Right ventricle myocardium inferior (tissue), 1 donor: ENCODE results near the gene NEU1. TPM values are rescaled to one million over a fixed set of nuclear protein-coding genes. Genes with fewer than 3 reads are reported as not detected.

Experiments used
- ATAC-seq: fragments of 200-7000 bp; cut with Tn5 transposase; one replicate; pipeline ENCODE4 v1.9.1; 2020; ENCODE audit warnings: mild to moderate bottlenecking, moderate library complexity
- DNase-seq: peaks from one replicate; pipeline ENCODE4 v3.0.0; 2021; ENCODE audit errors: missing footprints
- intact Hi-C: fragments of 100-400 bp; cut with DNase I; formaldehyde crosslinking; loops from one replicate; pipeline ENCODE4 v1.11.0; 2022
- total RNA-seq: library from RNA; stranded (reverse); fragmentation: NEBNext Ultra II Directional; extraction: Animal tissue kit (Norgen Biotek cat#: 25700); gene quantifications from one replicate; pipeline ENCODE4 v1.2.1, GENCODE V29; 2021
- donor health status: DM: no; HTN: yes; CAD: no; lungs with severe emphysema.

Gene NEU1
- total RNA-seq, 1 donor from 2014 or later: 25.6 TPM

DNA sequence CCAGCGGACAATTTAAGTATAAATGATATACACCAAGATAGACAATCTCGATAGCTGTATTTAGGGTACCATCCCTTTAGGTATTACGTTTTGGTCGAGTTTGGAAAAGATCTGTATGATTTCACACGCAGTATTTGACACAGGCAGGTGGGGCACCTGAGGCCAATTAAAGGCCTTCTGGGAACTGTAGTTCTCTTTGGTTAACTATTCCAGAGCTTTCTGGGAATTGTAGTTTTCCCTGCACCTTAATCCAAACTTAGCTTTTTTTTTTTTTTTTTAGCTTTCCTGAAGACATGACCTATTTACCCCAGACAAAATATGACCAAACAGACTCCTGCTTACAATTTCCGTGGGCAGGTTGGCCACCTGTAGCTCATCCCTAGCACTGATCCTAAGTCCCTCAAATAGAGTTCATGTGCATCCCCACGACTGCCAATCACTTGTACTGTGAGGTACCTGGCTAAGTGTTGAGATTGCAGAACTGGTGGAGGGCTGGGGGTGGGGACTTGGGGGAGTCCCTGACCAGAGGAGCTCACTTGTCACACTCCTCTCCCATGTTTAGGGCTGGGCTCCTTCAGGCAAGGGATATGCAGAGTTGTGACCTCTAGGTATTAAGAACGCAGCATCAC lies 35.9 kb upstream of the NEU1 start:
- DNase-seq (no peak), ATAC-seq (no peak)
- intact Hi-C loops: no loop called here

DNA sequence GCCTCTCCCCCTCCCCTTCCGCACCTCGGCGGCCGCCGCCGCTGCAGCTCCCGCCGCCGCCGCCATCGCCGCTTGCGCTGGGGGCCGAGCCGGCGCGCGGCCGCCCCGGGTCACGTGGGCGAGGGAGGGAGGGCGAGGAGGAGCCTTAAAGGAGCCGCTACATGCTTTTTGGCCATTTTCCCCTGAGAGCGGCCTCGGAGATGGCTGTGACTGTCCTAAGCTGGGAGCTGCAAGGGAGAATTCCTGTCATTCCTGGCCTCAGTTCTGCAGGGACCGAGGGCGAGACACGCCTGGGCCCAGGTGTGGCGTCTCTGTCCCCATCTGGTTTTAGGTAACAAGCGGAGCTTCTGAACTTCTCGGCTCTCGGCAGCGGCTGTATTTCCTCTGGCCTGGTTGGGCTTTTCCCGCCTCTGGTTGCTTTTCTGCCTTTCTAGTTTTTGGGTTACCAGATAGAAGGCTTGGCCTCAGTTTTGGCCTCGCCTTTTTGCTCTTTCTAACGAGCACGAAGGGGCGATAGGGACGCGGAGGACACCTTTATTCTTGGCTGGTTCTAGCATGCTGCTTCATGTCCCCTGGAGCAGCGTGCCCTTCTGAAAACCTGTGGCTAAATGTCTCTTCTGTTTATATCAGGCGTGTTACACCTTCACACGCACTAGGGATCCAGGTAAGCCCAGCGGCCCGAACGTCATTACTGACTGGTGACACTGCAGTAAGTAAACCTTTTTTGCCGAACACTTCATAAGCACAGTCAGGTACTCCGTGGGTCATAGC lies 35.2 kb upstream of the NEU1 start, which contains the start of gene EHMT2:
EHMT2 (minus strand) TSS at position 87 of the 771 bp plus-strand sequence; CDS start at position 66, 21 bp downstream.
- peak; percentile 70 for ATAC-seq
- intact Hi-C loops: no loop called here
- DNase-seq: peak; percentile 91

DNA sequence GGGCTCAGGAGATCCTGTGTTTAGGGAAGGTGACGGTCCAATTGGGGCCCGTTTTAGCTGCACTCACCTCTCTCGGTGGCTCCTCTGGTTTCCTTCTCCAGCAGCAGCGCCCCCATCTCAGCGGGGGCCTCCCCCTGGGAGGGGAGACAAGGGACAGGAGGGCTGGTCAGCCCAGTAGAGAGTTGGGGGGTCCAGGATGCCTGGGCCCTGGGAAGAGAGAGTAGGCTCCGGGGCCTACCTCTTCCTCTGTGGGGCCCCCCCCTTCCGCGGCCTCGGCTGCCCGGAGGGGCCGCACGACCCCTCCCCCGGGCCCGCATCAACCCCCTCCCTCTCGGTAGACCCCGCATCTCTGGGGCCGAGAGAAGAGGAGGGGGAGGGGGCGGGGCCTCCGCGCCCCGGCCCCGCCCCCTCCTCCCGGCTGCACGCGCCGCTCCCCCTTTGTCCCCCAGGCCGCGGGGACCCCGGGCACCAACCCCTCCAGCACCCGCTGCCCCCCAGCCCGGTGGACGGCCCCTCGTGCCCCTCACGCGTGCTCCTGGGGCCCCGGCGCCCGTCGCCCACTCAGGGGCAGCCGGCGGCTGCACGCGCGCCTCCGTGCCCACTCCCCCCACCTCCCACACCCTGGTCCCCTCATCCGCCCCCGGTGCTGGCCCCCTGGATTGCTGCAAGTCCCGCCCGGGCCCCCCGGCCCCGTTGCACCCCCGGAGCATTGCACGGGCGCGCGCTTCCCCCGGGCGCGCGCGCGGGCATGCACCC lies 34.4 kb upstream of the NEU1 start:
- intact Hi-C loops: no loop called here
- DNase-seq: peak; percentile 76
- ATAC-seq: no peak

DNA sequence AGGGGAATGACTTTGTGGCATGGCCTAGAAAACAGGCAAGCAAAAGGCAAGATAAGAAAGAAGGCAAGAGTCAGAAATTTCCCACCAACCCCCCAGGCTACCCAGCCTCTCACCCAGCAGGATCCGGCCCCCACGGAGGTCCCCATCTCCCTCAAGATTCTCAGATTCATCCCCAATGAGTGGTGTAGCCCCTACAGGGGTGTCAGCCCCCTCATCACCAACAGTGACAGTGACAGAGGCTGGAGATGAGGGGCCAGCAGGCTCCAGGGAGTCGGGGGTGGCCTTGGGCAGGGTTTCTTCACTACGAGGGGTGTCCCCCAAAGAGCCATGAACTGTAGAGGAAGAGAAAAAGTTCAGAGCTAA lies 33.9 kb upstream of the NEU1 start:
- DNase-seq: no peak
- intact Hi-C loops: no loop called here
- ATAC-seq: no peak

DNA sequence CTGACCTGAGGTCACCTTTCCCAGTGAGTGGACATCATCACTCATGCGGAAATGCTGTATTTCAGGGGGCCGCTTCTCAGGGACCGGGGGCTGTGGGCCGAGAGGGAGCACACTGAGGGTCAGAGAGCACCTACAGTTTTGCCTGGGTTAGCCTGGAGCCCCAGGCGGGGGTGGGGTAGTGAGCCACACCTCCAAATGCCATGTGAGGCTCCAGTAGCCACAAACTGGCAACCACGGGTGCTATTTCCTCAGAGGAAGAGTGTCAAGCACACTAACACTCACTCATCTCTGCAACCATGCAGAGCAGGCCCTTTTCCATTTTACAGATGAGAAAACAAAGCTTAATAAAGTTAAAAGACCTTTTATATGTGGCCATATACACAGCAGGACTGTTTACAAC lies 30.2 kb upstream of the NEU1 start:
- no peak for DNase-seq
- intact Hi-C loops: no loop called here
- no peak for ATAC-seq

DNA sequence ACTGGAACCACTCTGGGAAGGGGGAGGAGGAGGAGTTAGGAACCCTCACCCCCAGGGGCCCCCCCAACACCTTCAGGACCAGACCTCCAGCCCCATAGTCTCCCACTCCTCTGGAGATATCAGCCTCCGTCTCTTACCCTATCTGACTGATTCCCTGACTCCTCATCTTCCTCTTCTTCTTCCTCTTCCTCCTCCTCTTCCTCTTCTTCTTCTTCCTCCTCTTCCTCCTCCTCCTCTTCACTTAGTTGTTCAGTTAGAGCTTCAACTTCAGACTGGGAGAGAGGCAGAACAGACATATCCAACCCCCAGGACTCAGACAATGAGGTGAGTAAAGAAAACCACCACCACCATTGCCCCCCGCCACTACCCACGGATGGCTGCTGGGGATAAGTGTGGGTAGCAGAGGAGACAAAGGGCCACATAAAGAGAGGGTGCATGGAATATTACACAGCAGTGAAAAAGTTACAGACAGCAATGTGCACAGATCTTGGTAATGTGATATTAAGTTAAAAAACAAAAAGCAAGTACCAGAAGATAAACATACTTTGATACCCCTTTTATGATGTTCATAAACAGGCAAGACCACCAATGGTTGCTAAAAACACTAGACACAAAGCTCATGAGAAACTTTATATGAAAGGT lies 26.8 kb upstream of the NEU1 start:
- ATAC-seq: no peak
- intact Hi-C loops: loop anchor here (2.0 kb wide), 1 partner anchor 209 kb away; the partner anchor contains the start of gene LY6G5C
- no peak for DNase-seq

DNA sequence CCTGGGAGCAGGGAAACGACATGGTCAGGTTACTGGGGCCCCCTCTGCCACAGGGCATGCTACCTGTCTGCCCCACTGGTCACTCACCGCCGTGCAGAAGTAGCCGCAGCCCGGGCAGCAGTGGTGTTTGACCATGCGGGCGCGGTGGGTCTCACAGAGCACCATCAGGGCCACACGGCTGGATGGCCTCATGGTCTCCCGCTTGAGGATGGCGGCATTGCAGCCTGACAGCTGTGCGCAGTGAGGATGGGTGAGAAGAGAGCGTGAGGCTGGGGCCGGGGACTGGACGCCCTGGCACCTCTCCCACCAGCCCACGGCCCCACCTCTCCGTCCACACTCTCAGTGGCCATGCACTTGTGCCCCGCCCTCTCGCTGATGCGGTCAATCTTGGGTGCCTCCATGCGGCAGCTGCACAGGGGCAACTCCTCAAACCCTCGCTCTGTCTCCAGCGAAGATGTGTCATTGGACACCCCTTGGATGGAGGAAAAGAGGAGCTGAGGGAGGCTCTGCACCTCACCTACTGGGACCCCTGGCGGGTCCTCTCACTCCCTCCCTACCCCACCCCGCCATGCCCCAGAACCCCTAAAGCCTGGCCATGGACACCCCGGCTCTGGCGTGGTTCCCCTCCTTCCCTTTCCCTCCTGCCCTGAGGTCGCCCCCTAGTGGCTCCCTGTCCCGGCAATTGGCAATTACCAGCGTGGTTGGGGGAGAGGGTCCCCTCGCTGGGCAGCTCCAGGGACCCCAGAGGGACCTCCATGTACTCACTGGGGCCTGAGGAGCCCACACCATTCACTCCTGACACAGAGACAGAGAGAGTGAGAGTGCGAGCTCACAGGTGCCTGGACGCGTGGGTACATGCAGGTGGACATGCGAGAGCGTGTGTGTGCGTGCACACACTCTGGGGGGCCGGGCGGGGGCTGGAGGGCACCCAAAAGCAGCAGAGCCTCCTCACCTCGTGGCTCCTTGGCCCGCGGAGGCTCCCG lies 25.9 kb upstream of the NEU1 start:
- ATAC-seq (peak; percentile 23), DNase-seq (no peak)
- intact Hi-C loops: loop anchor here (2.0 kb wide), 1 partner anchor 208 kb away; the partner anchor contains the start of gene LY6G5C

DNA sequence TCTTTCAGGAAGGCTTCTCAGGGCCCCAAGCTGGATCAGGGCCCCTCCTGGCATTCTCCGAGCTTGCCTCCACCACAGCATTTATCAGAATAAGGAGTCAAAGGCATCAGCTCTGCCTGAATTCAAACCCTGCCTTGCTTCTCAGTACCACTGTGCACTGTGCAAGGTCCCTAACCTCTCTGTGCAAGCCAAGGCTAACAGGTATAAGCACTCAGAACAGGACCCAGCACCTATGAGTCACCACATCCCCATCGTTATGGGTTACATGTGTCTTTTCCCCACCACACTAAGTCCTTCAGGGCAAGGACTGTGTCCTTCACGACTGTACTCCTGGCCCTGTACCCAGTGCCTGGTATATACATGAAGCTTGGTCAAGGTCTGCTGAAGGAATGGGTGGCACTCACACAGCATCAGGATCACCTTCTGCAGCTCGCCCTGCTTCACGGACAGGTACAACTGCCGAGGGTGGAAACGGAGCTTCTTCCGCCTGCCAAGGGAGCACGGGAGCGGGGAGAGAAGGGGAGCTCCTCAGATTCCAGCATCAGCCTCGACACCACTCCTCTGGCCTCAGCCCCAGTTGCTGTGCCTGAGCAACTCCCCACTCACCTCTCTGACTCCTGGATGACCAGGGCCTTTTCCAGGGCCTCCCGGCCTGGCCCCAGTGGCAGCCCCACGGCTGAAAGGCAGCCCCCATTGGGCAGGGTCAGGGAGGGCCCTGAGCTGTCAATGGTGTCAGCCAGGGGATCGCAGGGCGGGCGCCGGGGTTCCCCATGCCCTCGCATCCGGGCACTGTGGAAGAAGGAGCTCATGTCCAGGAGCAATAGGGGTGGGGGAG lies 24.8 kb upstream of the NEU1 start:
- intact Hi-C loops: loop anchor here (2.0 kb wide), 1 partner anchor 207 kb away; the partner anchor contains the start of gene LY6G5C
- DNase-seq: no peak
- ATAC-seq: no peak

DNA sequence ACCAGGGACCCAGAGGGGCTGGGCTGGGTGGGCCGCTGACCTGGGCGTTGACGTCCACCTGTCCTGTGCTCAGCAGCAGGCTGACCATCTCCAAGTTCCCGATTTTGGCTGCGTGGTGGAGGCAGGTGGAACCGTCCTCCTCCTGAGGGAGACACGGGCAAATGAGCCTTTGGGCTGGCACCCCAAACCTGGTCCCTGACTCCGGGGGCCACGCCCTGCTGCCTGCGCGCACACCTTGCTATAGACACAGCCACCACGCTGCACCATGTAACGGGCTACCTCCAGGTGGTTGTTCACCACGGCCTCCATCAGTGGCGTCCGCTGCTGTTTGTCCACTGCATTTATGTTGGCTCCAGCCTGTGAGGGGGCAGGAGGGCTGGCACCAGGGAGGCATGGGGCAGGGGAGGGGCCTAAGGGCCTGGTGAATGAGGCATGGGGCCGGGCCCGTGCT lies 23.9 kb upstream of the NEU1 start:
- ATAC-seq: no peak

DNA sequence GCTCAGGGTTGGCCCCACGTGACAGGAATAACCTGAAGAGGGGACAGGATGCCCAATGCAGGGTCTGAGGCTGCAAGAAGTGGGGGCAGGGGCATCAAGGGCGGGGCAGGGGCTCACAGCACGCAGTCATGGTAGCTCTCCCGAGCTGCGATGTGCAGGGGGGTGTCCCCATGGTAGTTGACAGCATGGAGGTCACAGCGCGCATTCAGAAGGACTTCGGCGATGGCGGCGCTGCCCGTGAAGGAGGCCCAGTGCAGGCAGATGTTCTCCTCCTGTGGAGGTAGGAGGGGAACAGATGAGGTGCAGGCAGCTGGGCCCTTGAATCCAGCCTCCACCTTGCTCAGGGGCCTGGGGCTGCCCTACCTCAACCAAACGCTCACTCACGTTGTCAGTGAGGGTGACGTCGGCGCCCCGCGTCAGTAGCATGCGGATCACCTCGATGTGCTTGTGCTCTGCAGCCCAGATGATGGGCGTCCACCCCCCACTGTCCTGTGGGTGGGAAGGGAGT lies 22.0 kb upstream of the NEU1 start:
- intact Hi-C loops: no loop called here
- DNase-seq: no peak
- ATAC-seq: no peak

More for the DNA sequence above, 23.9 kb upstream of the NEU1 start:
- DNase-seq: no peak
- intact Hi-C loops: no loop called here

DNA sequence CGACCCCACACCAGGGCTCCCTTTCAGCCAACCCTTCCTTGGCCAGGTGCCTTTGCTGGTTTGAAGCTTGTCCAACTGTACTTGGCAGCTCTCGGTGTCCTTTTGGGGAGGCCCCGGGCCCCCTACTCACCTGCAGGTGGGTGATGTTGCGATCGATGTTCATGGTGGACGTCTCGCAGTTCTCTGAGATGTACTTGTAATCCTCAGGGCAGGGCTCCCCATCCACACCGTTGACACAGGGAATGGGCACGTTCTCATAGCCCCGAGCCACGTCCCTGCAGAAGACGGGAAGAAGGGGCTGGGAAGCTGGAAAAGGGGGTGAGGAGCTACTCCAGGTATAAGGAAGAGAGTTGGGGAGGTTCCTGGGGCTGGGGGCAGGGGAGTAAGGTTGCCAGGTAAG lies 21.1 kb upstream of the NEU1 start:
- DNase-seq: no peak
- ATAC-seq: no peak
- intact Hi-C loops: no loop called here

DNA sequence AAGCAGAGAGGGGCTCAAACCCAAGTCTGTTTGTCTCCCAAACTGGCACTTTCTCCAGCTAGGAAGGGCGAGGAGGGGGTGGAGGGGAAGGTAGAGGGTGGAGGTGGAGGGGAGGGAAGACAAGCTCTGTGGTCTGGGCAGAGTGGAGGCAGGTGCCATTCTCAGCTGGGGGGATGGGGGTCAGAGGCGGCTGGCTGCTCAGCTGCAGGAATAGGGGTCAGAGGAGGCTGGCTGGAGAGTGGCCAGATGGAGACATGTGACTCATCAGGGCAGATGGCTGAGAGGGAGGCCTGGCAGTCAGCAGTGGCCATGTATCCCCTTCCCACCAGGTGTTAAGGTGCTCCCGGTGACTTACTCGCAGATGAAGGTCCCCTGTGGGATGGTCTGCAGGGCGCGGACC lies 19.7 kb upstream of the NEU1 start:
- intact Hi-C loops: no loop called here
- ATAC-seq: no peak
- DNase-seq: peak; percentile 50

DNA sequence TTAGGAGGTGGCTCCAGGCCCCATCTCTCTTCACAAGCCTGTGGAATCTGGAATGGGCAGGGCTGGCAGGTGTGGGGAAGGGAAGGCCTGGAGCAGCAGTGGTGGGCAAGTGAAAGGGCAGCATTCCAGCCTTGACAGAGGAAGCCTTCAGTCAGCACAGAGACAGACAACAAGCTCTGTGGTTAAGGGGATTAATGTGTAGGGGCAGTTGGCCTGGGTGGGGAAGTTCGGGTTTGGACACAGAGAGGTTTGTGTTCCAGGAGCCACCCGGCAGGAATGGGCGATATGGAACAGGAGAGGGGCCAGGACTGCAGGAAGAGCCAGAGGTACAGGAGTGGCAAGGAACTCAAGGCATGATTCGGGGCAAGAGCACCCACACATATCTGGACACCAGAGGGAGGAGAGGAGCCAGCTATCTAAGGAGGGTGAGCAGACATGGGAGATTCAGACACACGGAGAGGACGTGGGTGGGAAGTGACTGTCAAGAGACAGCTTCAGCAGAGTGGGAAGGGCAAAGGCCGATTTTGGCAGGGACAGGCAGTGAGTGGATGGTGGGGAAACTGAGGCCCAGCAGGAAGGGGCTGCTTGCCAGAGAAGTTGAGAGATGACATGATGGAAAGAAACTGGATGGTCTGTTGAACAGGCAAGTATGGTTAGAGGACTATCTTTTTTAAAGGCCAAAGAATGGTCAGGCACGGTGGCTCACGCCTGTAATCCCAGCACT lies 18.7 kb upstream of the NEU1 start:
- intact Hi-C loops: no loop called here
- DNase-seq: peak; percentile 58
- ATAC-seq: no peak

DNA sequence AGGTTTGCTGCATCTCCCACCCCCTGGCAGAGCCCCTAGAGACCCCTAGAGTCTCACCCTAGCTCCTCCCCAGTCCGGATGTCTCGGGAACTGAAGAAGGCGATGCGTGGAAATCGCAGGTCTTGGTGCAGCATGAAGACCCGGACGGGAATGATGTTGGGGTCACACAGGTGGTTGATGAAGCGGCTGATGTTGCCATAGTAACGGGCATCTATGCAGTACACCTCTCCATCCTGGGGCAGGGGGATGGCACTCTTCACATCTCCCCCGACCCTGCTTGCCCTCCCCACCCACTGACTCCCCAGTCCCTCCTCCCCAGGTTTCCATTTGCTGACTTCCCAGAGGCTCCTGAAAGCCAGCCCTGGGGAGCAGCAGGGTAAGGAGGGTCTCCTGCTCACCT lies 18.0 kb upstream of the NEU1 start:
- ATAC-seq (no peak), DNase-seq (peak; percentile 7)
- intact Hi-C loops: no loop called here

DNA sequence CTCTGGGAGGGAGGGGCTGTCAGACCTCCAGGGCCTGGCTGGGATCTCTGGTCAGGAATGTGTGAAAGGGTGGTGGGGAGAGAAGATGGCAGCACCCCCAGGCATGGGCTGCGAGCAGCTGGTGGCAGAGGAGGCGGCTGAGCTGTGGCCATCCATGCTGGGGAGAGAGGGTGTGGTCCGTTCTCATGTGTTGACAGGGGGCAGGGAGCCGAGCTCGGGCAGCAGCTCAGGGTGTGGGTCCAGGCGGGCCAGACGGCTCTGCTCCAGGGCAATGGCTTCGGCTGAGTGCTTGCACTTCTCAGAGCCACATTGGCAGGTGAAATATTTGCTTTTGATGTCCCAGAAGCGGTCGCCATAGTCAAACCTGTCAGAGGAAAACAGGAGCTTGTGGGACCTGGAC lies 17.3 kb upstream of the NEU1 start:
- no peak for ATAC-seq

DNA sequence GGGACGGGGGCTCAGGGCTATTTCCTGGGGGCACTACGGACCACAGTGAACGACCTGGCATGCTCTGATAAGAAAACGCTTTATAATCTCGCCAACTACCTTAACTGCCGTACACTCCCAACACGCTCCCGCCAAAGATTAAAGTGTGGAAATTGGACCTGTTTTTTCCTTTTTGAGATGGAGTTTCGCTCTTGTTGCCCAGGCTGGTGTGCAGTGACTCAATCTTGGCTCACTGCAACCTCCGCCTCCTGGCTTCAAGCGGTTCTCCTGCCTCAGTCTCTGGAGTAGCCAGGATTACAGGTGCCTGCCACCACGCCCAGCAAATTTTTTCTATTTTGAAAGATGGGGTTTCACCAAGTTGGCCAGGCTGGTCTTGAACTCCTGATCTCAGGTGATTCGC lies 16.5 kb upstream of the NEU1 start:
- intact Hi-C loops: no loop called here
- ATAC-seq: no peak
- no peak for DNase-seq

More for the DNA sequence above, 17.3 kb upstream of the NEU1 start:
- intact Hi-C loops: no loop called here
- DNase-seq: peak; percentile 64
